Parathyroid adenoma (tissue), 2 donors: ENCODE measurements around the gene CCN6.
"Not testable (repeated sequence)": the region's sequence is repeated elsewhere in the genome, so short reads cannot be mapped to it uniquely, and the experiment has no call there.

ENCODE experiments used
- H2AFZ ChIP-seq: fragments of 300-600 bp; sonication (generic); one replicate; pipeline ENCODE4 v1.7.0; 2017; ENCODE audit warnings: antibody characterized with exemption, mild to moderate bottlenecking
- H3K27ac ChIP-seq: fragments of 300-600 bp; sonication (generic); one replicate; pipeline ENCODE4 v1.7.0; 2017
- H3K27me3 ChIP-seq: fragments of 300-600 bp; sonication (generic); one replicate; pipeline ENCODE4 v1.7.0; 2017; ENCODE audit warnings: low read length; ENCODE audit not compliant: control insufficient read depth, insufficient read depth
- H3K36me3 ChIP-seq: fragments of 300-600 bp; sonication (generic); one replicate; pipeline ENCODE4 v1.7.0; 2017; ENCODE audit warnings: low read length; ENCODE audit not compliant: control insufficient read depth, insufficient read depth
- H3K4me1 ChIP-seq: fragments of 300-600 bp; sonication (generic); one replicate; pipeline ENCODE4 v1.7.0; 2017; ENCODE audit warnings: control low read depth
- H3K4me2 ChIP-seq: fragments of 300-600 bp; sonication (generic); one replicate; pipeline ENCODE4 v1.7.0; 2017; ENCODE audit warnings: low read length
- H3K4me3 ChIP-seq: fragments of 300-600 bp; sonication (generic); one replicate; pipeline ENCODE4 v1.7.0; 2017; ENCODE audit warnings: low read depth, low read length
- H3K79me2 ChIP-seq: fragments of 300-600 bp; sonication (generic); one replicate; pipeline ENCODE4 v1.7.0; 2017; ENCODE audit warnings: control low read depth
- H3K9ac ChIP-seq: fragments of 300-600 bp; sonication (generic); one replicate; pipeline ENCODE4 v1.7.0; 2017; ENCODE audit warnings: mild to moderate bottlenecking
- H3K9me3 ChIP-seq: fragments of 300-600 bp; sonication (generic); one replicate; pipeline ENCODE4 v1.7.0; 2017; ENCODE audit warnings: low read length; ENCODE audit not compliant: control insufficient read depth
- CTCF ChIP-seq: fragments of 300-600 bp; sonication (generic); IDR thresholded peaks from one replicate; pipeline ENCODE4 v1.7.0; 2017; ENCODE audit warnings: antibody characterized with exemption, mild to moderate bottlenecking
- donor health status: primary hyperparathyroidism.

CCN6 gene

GRCh38 chr6:112049026-112049799 is 4.7 kb upstream of the CCN6 start:
- no peak for TF ChIP-seq CTCF
- Histone ChIP-seq H2AFZ (no peak overlapping the region), H3K4me3 (no peak overlapping the region), H3K79me2 (no peaks in the 10 kb centered on the region), H3K27me3 (no peaks in the 10 kb centered on the region), H3K27ac (no peak overlapping the region), H3K36me3 (no peaks in the 10 kb centered on the region), H3K9ac (no peak overlapping the region), H3K4me2 (no peak overlapping the region), H3K4me1 (no peaks in the 10 kb centered on the region), H3K9me3 (no peaks in the 10 kb centered on the region)

- Histone ChIP-seq H3K9ac (no peak overlapping the region), H3K9me3 (no peaks in the 10 kb centered on the region), H3K4me2 (no peak overlapping the region), H3K4me1 (no peaks in the 10 kb centered on the region), H3K27ac (no peak overlapping the region), H3K4me3 (no peak overlapping the region), H2AFZ (no peak overlapping the region), H3K79me2 (no peaks in the 10 kb centered on the region), H3K27me3 (no peaks in the 10 kb centered on the region), H3K36me3 (no peaks in the 10 kb centered on the region)
- no peak for TF ChIP-seq CTCF
Measured at GRCh38 chr6:112049996-112050395, 3.9 kb upstream of the CCN6 start.

GRCh38 chr6:112050429-112050828 is 3.5 kb upstream of the CCN6 start:
- no peaks in the 10 kb centered on the region for H3K79me2 ChIP-seq
- H3K9me3 ChIP-seq: no peaks in the 10 kb centered on the region
- TF ChIP-seq CTCF: no peak
- no peak overlapping the region for H3K4me3 ChIP-seq
- H2AFZ ChIP-seq: no peak overlapping the region
- no peak overlapping the region for H3K27ac ChIP-seq
- no peaks in the 10 kb centered on the region for H3K36me3 ChIP-seq
- no peak overlapping the region for H3K9ac ChIP-seq
- H3K4me1 ChIP-seq: no peaks in the 10 kb centered on the region
- no peak overlapping the region for H3K4me2 ChIP-seq
- no peaks in the 10 kb centered on the region for H3K27me3 ChIP-seq

- not testable (repeated sequence) for H2AFZ ChIP-seq
Measured at GRCh38 chr6:112051251-112051740, 2.6 kb upstream of the CCN6 start.

GRCh38 chr6:112054555-112055190 is 769 bp downstream of the CCN6 start:
- H3K4me3 ChIP-seq: no peak overlapping the region
- no peaks in the 10 kb centered on the region for H3K36me3 ChIP-seq
- H3K9me3 ChIP-seq: no peaks in the 10 kb centered on the region
- H3K9ac ChIP-seq: no peak overlapping the region
- no peaks in the 10 kb centered on the region for H3K27me3 ChIP-seq
- H3K4me2 ChIP-seq: no peak overlapping the region
- no peak overlapping the region for H2AFZ ChIP-seq
- no peaks in the 10 kb centered on the region for H3K79me2 ChIP-seq
- no peak overlapping the region for H3K27ac ChIP-seq
- TF ChIP-seq CTCF: no peak
- no peaks in the 10 kb centered on the region for H3K4me1 ChIP-seq

More at GRCh38 chr6:112051251-112051740, 2.6 kb upstream of the CCN6 start:
- H3K27me3 ChIP-seq, H3K9me3 ChIP-seq, H3K36me3 ChIP-seq, H3K4me1 ChIP-seq, H3K4me3 ChIP-seq, H3K9ac ChIP-seq, H3K27ac ChIP-seq, H3K4me2 ChIP-seq, H3K79me2 ChIP-seq: not testable (repeated sequence)
